HG03095 (cell line): Measurements from ENCODE around the gene PTH2.
A peak's percentile ranks its signal among the peaks of the same experiment; 100 is the strongest.
"Not testable (repeated sequence)": the region's sequence is repeated elsewhere in the genome, so short reads cannot be mapped to it uniquely, and the experiment has no call there.

Source experiments
- ATAC-seq: cut with Tn5 transposase; IDR thresholded peaks from one replicate; pipeline ENCODE4 v1.9.1; 2021; ENCODE audit warnings: moderate library complexity; ENCODE audit not compliant: unreplicated experiment

Gene PTH2

DNA sequence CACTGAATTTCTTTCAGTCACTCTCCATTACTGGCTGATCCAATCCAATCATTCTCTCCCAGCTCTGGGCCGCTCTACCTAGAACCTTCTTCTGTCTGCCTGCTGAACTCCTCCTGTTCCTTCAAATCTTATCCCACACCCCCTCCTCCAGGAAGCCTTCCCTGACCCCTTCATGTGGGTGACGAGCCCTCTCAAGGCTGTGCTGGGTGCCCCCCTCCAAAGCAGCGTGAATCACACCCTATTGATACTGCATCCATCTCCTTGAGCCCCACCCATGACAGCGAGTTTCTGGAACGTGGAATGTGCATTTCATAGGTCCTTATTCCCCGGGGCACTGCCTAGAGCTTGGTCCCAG is 25.2 kb upstream of the PTH2 start:
- ATAC-seq, result no peak

DNA sequence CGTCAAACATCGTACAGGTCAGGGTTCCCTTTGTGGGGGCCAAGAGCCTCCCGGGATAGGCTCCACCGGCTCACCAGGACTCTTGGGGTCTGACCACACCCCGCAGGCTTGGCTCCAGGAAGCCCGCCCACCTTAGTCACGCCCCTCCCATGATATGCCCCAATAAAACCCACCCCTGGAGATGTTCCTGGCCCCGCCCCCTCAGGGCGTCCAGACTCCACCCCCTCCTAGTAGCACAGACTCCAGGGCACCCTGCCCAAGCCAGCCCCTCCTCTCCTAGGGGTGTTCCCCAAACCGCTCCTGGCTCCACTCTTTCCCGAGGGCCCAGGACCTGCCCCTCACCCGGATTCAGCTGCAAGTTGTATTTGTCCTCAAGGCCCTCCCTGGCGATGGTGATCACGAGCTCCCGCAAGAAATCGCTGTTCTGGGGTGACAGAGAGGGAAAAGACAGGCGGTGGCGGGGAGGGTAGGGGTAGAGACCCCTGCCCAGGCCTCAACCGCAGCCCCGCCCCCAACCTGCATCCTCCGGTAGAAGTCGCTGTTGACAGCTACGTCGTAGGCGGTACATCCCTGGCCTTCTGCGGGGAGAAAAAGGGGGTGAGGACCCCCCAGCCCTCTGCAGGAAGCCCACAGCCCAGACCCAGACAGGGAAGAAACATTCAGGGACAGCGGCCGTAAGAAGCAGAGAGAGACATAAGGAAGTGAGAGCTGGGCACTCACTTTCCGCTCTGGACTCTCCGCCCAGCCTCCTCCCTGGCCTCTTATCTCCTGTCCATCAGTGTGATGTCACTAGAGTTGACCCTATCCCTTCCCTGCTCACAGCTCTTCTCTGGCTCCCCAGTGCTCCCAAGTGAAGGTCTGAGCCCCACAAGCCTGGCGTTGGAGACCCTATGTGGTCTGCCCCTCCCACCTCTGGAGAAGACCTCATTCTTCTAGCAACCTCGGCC is 24.5 kb upstream of the PTH2 start:
- no peak for ATAC-seq

DNA sequence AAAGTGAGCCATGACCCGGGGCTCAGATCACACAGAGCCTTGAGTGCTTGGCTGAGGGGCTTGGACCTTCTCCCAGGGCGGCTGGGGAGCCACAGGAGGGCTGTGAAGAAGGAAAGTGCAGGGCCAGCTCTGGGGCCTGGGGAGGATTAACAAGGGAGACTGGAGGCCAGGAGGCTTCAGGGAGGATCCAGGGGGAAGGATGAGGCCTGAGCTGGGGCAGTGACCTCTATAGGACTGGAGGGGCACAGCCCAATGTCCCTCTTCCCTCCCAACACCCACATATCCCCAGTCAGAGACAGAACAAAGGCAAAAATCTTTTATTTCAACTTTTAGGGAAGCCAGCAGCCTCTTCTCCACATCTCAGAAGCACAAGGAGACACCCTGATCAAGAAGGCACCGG is 22.8 kb upstream of the PTH2 start:
- no peak for ATAC-seq

DNA sequence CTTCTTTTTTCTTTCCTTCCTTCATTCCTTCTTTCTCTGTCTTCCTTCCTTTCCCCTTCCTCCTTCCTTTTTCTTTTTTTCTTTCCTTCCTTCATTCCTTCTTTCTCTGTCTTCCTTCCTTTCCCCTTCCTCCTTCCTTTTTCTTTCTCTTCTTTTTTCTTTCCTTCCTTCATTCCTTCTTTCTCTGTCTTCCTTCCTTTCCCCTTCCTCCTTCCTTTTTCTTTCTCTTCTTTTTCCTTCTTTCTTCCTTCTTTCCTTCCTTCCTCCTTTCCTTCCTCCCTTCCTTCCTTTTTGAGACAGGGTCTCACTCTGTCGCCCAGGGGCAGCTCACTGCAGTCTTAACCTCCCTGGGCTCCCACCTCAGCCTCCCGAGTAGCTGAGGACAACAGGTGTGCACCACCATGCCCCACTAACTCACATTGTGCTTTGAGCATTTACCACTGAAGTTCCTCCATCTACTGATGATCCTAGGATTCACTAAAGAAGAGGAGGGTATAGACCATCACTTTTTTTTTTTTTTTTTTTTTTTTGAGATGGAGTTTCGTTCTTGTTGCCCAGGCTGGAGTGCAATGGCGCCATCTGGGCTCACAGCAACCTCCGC is 21.0 kb upstream of the PTH2 start:
- not testable (repeated sequence) for ATAC-seq

DNA sequence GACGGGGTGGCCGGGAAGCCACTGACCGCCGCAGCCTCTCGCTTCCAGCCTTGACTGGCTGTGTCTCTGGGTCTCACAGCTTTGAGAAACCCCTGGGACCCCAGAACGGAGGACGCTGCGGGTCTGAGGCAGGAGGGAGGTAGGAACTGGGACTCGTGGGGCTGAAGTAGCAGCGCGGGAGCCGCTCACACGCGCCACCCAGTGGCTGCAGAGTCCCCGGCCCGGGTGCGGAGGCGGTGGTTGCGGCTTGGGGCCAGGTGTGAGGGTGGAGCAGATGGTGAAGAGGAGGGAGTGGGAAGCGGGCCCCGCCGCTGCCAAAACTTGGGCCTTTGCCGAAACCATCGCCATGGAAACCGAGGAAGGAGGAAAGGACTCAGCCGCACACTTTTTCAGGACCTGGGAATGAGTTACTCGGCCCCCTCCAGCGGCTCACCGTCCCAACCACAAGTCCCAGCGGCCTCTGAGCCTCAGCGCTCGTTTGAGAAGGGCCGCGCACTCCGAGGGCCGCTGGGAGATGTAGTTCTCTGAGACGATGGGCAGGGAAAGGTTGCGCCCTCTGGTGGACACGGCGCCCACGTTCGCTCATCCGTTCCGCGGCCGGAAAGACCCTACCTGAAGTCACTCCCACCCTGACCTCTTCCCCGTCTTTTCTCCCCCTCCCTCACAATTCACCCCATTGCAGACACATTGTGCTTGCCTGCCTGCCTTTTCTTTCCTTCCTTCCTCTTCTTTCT is 20.3 kb upstream of the PTH2 start:
- peak; percentile 72 for ATAC-seq

DNA sequence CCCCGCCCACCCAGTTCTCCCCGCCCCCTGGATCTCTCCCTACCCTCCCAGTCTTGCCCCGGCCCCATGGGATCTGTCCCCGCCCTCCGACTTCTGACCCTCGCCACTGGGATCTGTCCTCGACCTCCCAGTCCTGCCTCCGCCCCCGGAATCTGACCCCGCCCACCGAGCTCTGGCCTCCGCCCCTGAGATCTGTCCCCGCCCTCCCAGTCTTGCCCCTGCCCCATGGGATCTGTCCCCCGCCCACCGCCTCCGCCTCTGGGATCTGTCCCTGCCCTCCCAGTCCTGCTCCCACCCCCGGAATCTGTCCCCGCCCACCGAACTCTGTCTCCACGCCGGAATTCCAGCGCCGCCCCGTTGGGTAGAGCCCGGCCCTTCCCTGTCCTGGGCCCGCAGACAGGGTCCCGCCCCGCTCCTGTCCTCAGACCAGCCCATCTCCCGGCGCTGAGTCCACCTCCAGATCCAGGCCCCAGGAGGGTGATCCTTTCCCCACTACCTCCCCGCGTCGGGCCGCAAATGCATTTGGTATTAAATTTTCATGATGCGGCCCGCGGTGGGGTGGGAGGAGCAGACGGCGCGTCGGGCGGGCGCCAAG is 19.6 kb upstream of the PTH2 start:
- no peak for ATAC-seq

DNA sequence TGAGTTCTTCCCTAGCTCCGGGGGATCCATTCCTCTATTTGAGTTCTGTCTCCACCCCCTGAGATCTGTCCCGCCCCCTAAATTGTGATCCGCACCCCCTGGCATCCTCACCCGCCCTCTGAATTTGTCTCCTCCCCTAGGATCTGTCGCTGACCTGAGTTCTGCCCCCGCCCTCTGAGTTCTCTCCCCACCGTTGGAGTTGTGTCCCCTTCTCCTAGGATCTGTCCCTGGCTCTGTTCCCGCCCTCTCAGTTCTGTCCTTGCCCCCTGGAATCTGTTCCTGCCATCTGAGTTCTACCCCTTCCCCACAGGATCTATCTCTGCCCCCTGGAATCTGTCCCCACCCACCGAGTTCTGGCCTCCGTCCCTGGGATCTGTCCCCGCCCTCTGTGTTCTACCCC is 19.1 kb upstream of the PTH2 start:
- no peak for ATAC-seq

DNA sequence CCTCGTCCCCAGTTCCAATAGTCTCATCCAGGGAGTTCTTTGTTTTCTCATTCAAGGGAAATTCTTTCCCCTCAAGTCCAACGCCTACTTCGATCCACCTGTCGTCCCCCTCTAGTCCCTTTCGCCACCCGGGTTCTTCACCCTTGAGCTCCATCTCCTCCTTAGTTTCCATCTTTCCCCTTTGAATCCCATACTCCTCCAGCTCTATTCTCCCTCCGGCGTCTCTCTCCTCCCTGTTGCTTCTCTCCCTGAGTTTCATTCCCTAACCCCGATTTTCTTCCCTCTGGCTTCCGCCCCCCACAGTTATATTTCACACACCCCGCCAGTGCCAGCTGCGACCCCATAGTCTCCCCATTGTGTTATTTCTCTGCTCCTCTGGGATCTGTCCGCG is 18.7 kb upstream of the PTH2 start:
- ATAC-seq, result no peak

DNA sequence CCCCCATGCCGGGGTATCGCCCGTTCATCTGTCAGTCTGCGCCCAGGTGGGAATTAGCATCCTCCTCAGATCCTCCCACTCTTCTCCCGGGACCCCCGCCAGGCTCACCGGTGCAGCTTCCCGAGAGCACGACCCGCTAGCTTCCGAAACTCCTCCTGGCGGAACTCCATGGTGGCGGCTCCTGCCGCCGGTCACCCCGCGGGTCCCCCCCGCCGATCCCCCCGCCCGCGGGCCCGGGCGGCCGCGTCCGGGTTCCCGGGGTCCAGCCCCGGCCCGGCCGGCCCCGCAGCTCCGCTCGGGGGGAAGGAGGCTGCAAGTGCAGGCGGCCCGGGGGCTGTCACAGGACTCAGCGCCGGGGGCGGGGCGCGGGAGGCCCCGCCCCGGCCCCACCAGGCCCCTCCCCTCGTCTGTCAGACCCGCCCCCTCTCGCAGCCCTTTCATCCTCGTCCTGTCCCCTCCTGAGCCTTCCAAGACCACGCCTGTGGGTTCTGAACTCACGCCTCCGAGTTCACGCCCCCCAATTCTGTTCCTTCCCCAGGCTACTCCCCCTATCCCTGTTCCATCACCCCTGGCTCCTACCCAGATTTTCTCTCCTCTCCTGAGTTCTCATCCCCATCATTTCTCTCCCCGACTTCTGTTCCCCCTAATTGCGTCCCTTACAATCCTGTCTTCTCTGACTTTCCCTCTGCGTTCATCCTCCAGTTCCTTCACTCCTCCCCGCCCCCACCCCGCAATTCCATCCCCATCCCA is 18.1 kb upstream of the PTH2 start, which contains the start of gene SLC17A7:
Gene SLC17A7, minus strand, starts transcription at position 318 of the 750 bp plus-strand sequence. Its CDS starts 148 bp downstream, at position 170.
- ATAC-seq, result no peak

DNA sequence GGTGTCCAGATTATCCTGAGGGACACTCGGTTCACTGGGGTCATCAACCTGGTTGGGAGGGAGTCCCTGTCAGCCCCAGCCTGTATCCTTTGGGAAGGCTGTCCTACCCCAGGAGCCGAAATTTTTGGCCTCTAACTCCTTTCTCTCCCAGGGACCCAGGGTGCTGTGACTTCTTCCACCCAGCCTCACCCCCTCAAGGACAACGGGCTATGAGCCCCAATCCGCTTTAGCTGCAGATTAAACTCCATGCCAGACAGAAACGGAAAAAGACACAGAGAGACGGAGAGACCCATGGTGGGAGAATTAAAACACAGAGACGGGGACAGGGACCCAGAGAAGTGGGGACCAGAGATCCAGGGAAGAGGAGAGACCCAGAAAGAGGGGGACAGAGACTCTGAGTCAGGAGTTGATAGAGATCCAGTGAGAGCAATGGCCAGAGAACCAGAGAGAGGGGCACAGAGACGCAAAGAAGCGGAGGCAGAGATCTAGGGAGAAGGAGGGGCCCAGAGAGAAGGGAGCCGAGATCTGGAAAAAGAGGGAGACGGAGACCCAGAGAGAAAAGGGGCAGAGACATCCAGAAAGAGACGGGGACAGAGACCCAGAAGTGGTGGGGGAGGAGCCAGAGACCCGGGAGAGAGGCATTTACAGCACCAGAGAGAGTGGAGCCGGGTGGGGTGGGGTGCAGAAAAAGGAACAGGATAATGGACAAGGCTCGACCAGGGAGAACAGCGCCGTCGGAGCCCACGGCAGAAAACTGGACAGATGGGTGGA is 17.4 kb upstream of the PTH2 start:
- no peak for ATAC-seq

DNA sequence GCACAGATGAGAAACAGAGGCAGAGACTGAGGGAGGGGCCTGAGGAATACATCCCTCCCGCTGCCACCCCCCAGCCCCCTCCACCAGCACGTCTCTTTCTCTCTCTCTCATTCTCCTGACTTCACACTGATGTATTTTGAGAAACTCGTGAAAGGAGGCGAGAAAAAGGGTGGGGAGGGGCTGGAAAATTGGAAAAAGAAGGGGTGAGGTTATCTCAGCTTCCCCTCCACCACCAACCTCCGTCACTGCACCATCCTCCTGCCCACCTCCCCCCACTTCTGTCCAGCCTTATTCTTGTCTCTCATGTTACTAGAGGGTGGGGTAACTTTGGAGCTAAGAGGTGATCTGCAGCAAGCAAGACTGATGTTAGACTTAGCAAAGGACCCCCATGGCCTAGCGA is 16.6 kb upstream of the PTH2 start:
- no peak for ATAC-seq

DNA sequence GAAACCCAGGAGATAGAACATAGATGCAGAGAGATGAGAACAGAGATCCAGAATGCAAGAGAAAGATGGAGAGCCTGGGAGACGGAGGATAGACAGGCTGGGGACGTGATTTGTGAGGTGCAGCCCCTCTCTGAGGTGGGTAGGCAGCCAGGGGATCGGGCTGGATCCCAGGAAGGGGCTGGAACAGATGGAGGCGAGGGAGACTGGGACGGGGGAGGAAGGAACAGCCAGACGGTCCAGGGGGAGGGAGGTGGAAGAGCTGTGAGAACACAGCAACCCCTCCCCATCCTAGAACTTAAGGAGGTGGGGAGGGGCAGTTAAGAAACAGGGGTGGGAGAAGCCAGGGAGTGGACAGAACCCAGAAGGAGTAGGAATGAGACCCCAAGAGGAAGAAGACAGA is 15.0 kb upstream of the PTH2 start:
- ATAC-seq, result no peak

DNA sequence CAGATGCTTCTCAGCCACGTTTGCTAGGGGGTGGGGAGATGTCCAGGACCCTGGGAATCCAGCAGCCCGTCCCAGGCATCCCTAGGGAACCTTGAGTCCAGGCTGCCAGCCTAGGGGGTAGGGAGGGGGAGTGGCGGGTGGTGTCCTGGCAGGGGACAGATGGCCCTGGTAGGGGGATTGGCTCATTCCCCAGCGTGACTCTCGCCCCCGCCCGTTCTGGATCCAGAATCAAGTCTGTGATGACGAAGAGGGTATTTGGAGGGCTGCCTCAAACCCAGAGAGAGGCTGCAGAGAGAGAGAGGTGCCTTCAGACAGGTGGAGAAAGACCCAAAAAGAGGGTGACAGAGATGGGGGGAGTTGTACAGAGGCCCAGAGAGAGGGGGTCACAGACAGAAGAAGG is 14.0 kb upstream of the PTH2 start:
- ATAC-seq, result no peak

DNA sequence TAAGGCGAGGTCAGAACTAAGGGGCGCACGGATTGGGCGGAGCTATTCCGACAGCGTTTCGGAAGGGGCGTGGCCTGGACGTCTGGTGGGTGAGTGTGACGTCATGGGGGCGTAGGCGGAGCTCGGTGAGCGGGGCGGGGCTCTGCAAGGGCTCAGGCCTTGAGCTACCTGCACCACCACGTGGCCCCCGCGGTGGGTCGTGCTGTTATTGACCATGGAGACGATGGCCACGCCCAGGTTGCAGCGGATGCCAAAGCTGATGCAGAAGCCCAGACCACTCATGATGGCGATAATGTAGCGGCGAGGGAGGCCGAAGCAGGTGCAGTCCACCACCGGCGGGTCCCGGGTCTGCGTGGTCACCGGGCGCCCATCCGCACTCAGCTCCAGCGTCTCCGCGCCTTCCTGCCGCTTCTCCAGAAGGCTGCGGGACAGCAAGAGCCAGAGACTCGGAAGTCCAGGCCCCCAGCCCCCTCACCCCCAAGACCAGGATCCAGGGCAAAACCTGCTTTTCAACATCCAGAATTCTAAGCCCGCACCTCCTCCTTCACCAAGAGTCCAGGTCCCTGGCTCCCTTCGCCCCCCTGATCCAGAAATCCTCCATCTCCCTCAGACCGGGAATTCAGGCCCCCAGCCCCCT is 13.3 kb upstream of the PTH2 start:
- ATAC-seq, result no peak

DNA sequence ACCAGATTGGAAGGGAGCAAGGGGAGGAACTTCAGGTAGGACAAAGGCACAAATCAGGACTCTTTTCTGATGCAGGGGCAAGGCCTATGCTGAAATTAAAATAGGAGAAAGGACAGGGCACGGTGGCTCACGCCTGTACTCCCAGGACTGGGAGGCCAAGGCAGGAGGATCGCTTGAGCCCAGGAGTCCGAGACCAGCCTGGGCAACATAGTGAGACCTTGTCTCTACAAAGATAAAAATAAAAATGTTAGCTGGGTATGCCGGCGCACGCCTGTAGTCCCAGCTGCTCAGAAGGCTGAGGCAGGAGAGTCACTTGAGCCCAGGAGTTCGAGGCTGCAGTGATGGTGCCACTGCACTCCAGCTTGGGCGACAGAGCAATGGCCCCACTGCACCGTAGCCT is 12.4 kb upstream of the PTH2 start:
- ATAC-seq, result no peak

DNA sequence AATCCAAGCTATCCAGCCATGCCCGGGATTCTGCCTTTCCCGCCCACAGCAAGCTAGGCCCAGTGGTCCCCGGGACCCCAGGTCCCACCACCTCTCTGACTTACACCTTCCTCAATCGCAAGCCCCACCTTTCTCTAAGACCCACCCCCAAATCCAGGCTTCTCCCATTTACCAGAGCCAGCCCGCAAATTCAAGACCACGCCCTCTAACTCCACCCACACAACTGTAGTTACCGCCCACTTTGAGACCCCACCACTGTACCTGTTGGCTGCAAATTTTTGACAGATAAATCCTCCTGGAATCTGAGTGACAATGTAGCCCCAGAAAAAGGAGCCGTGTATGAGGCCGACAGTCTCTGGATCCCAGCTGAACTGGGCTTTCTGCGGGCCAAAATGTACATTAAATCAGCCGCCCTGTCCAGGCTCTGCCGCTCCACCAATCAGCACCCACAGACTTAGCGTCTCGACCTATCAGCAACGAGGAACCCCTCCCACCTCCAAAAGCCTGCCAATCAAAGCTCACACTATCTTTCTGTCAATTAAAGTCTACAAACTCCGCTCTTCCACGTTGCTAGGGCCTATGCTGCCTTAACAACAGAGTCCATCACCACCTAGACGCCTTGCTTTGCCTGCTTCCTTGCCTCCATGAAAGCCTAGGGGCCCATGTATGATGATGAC is 11.8 kb upstream of the PTH2 start:
- no peak for ATAC-seq

DNA sequence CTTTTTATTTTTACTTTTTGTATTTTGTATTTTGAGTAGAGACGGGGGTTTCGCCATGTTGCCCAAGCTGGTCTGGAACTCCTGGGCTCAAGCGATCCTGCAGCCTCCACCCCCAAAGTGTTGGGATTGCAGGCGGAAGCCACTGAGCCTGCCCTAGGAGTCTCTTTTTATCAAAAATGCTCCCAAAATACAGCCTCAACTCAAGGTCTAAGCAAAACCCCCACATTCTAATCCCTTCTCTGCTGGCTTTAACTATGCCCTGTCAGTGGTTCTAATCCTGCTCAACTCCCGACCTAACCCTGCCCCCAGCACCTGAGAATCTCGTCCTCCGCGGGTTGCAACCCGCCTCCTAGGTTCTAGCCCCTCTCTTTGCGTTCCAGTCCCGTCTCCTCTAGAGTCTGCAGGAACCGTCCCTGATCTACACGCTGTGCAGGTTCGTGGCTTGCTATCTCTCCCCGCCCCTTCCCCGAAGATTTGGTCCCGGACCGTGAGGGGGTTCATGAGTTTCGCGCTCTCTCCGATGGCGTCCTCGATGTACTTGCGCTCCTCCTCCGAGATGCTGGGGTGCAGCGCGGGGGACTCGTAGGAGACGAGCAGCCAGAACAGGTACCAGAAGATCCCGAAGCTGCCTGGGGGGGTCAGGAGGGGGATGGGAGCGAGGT is 10.1 kb upstream of the PTH2 start:
- no peak for ATAC-seq
